Duodenal mucosa (tissue), 2 donors: ENCODE results near the gene ZFYVE19.

Experiments
- H3K27ac ChIP-seq: one replicate; pipeline ENCODE4 v1.7.0; 2013; ENCODE audit warnings: low read depth, low read length
- H3K27me3 ChIP-seq, 2 donors: one replicate each; pipeline ENCODE4 v1.7.0; 2013; ENCODE audit warnings: low read length in 2 of 2, control low read depth in 1 of 2; ENCODE audit not compliant: insufficient read depth in 2 of 2, control insufficient read depth in 1 of 2
- H3K36me3 ChIP-seq, 2 donors: one replicate each; pipeline ENCODE4 v1.7.0; 2013; ENCODE audit warnings: low read length in 2 of 2, control low read depth in 1 of 2; ENCODE audit not compliant: insufficient read depth in 2 of 2, control insufficient read depth in 1 of 2
- H3K4me1 ChIP-seq, 2 donors: one replicate each; pipeline ENCODE4 v1.7.0; 2013; ENCODE audit warnings: low read length in 2 of 2, control low read depth in 1 of 2; ENCODE audit not compliant: insufficient read depth in 2 of 2, control insufficient read depth in 1 of 2
- H3K4me3 ChIP-seq, 2 donors: one replicate each; pipeline ENCODE4 v1.7.0; 2013; ENCODE audit warnings: low read length in 2 of 2, low read depth in 1 of 2
- H3K9ac ChIP-seq, 2 donors: one replicate each; pipeline ENCODE4 v1.7.0; 2013; ENCODE audit warnings: low read length in 2 of 2, low read depth in 1 of 2
- H3K9me3 ChIP-seq, 2 donors: one replicate each; pipeline ENCODE4 v1.7.0; 2013; ENCODE audit warnings: low read length in 2 of 2, control low read depth in 1 of 2; ENCODE audit not compliant: control insufficient read depth in 1 of 2

Gene ZFYVE19

GRCh38 chr15:40830884-40831283, 24.0 kb downstream of the ZFYVE19 start:
- Histone ChIP-seq H3K27me3 (no peaks in the 10 kb centered on the region), H3K9me3 (no peaks in the 10 kb centered on the region), H3K27ac (no peak overlapping the region), H3K4me1 (peaks cover 5 to 11% of the 10 kb centered on the region in 2 donors), H3K9ac (no peak overlapping the region), H3K4me3 (no peak overlapping the region), H3K36me3 (no peaks in the 10 kb centered on the region)

GRCh38 chr15:40831861-40832260, 25.0 kb downstream of the ZFYVE19 start:
- no peaks in the 10 kb centered on the region for H3K27me3 ChIP-seq
- H3K27ac ChIP-seq = no peak overlapping the region

GRCh38 chr15:40832903-40833302, 26.0 kb downstream of the ZFYVE19 start:
- Histone ChIP-seq H3K4me1 (peaks cover 0 to 5% of the 10 kb centered on the region in 2 donors), H3K9ac (no peak overlapping the region), H3K4me3 (no peak overlapping the region), H3K36me3 (no peaks in the 10 kb centered on the region), H3K27ac (no peak overlapping the region), H3K9me3 (no peaks in the 10 kb centered on the region), H3K27me3 (no peaks in the 10 kb centered on the region)

More at GRCh38 chr15:40831861-40832260, 25.0 kb downstream of the ZFYVE19 start:
- no peak overlapping the region for H3K9ac ChIP-seq
- no peaks in the 10 kb centered on the region for H3K36me3 ChIP-seq
- peaks cover 1 to 5% of the 10 kb centered on the region in 2 donors for H3K4me1 ChIP-seq
- H3K4me3 ChIP-seq = no peak overlapping the region
- no peaks in the 10 kb centered on the region for H3K9me3 ChIP-seq

- H3K4me3 ChIP-seq = no peak overlapping the region
- H3K27me3 ChIP-seq = no peaks in the 10 kb centered on the region
- peaks cover 0 to 5% of the 10 kb centered on the region in 2 donors for H3K36me3 ChIP-seq
- H3K9me3 ChIP-seq = no peaks in the 10 kb centered on the region
- H3K4me1 ChIP-seq = no peaks in the 10 kb centered on the region
- no peak overlapping the region for H3K9ac ChIP-seq
- H3K27ac ChIP-seq = no peak overlapping the region
Measured at GRCh38 chr15:40836020-40836419, 29.1 kb downstream of the ZFYVE19 start.

GRCh38 chr15:40838756-40839155, 31.9 kb downstream of the ZFYVE19 start:
- no peak overlapping the region for H3K9ac ChIP-seq
- no peaks in the 10 kb centered on the region for H3K9me3 ChIP-seq
- no peaks in the 10 kb centered on the region for H3K27me3 ChIP-seq
- peaks cover 0 to 5% of the 10 kb centered on the region in 2 donors for H3K36me3 ChIP-seq
- H3K4me1 ChIP-seq = peaks cover 0 to 7% of the 10 kb centered on the region in 2 donors
- H3K27ac ChIP-seq = no peak overlapping the region
- H3K4me3 ChIP-seq = no peak overlapping the region

- Histone ChIP-seq H3K9me3 (no peaks in the 10 kb centered on the region), H3K4me3 (no peak overlapping the region), H3K9ac (no peak overlapping the region), H3K4me1 (peaks cover 4 to 19% of the 10 kb centered on the region in 2 donors), H3K27me3 (no peaks in the 10 kb centered on the region), H3K36me3 (peaks cover 0 to 5% of the 10 kb centered on the region in 2 donors), H3K27ac (no peak overlapping the region)
Measured at GRCh38 chr15:40841741-40842140, 34.9 kb downstream of the ZFYVE19 start.

- Histone ChIP-seq H3K4me1 (peaks cover 10 to 29% of the 10 kb centered on the region in 2 donors), H3K4me3 (peak overlapping the region; percentile 69 to 81), H3K27ac (peak overlapping the region; percentile 89), H3K9ac (peak overlapping the region; percentile 55 to 70), H3K36me3 (peaks cover 0 to 5% of the 10 kb centered on the region in 2 donors), H3K9me3 (no peaks in the 10 kb centered on the region), H3K27me3 (no peaks in the 10 kb centered on the region)
Measured at GRCh38 chr15:40843261-40843884, 36.5 kb downstream of the ZFYVE19 start.

- Histone ChIP-seq H3K27ac (peak within 1 kb of the TSS; percentile 89), H3K4me1 (peaks cover 10 to 33% of the 10 kb centered on the region in 2 donors), H3K9ac (peak within 1 kb of the TSS; percentile 88 to 94), H3K27me3 (no peaks in the 10 kb centered on the region), H3K36me3 (peaks cover 0 to 5% of the 10 kb centered on the region in 2 donors), H3K9me3 (no peaks in the 10 kb centered on the region), H3K4me3 (peak within 1 kb of the TSS; percentile 81 to 85)
Measured at GRCh38 chr15:40843885-40844695, 37.2 kb downstream of the ZFYVE19 start, which contains the start of gene SPINT1. Gene SPINT1, plus strand, starts transcription at chr15:40844048. Its CDS starts 507 bp downstream, at chr15:40844555.

- Histone ChIP-seq H3K4me1 (peaks cover 10 to 33% of the 10 kb centered on the region in 2 donors), H3K9me3 (no peaks in the 10 kb centered on the region), H3K4me3 (peak overlapping the region; percentile 81 to 85), H3K36me3 (peaks cover 0 to 5% of the 10 kb centered on the region in 2 donors), H3K9ac (peak overlapping the region; percentile 88 to 94), H3K27ac (peak overlapping the region; percentile 89), H3K27me3 (no peaks in the 10 kb centered on the region)
Measured at GRCh38 chr15:40844696-40845030, 37.8 kb downstream of the ZFYVE19 start.

GRCh38 chr15:40845036-40845435, 38.1 kb downstream of the ZFYVE19 start:
- Histone ChIP-seq H3K27ac (peak overlapping the region; percentile 89), H3K9ac (peak overlapping the region; percentile 88 to 94), H3K36me3 (peaks cover 0 to 2% of the 10 kb centered on the region in 2 donors), H3K4me3 (peak overlapping the region; percentile 81 to 85), H3K4me1 (peaks cover 10 to 33% of the 10 kb centered on the region in 2 donors), H3K27me3 (no peaks in the 10 kb centered on the region), H3K9me3 (no peaks in the 10 kb centered on the region)
